Testis (tissue), 2 donors: Measurements from ENCODE around the gene ADK.

ENCODE experiments used
- POLR2A ChIP-seq: fragments of 450-650 bp; IDR thresholded peaks from one replicate; pipeline ENCODE4 v1.6.1; 2017; ENCODE audit warnings: antibody characterized with exemption, mild to moderate bottlenecking, moderate library complexity
- TF ChIP-seq, protein P1 (sequence below), 3 experiments: fragments of 450-650 bp in 2 of 3; fragments of 200-600 bp in 1 of 3; sonication (generic) in 1 of 3; IDR thresholded peaks; one replicate each; pipeline ENCODE4 v1.5.1; 2016 to 2019; ENCODE audit warnings: antibody characterized with exemption in 3 of 3, mild to moderate bottlenecking in 2 of 3, moderate library complexity in 1 of 3

DNA sequence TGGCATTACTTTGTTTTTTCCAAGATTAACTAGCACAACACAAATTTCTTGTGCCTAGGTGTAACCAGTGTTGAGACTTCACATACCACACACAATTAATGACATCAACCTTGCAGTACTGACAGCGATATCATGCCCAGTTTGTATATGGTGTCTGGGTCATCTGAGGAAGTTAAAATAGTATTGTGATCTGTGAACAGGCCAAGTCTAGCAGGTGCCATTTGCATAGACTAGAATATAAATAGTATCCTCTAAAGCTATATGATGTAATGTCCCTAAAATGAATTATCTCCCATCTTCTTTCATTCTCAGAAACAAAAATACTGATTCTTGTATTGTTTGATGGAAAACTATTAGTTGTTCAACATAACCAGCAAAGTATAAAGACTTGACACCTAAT is 499.6 kb downstream of the ADK start:
- TF ChIP-seq, protein P1, sequence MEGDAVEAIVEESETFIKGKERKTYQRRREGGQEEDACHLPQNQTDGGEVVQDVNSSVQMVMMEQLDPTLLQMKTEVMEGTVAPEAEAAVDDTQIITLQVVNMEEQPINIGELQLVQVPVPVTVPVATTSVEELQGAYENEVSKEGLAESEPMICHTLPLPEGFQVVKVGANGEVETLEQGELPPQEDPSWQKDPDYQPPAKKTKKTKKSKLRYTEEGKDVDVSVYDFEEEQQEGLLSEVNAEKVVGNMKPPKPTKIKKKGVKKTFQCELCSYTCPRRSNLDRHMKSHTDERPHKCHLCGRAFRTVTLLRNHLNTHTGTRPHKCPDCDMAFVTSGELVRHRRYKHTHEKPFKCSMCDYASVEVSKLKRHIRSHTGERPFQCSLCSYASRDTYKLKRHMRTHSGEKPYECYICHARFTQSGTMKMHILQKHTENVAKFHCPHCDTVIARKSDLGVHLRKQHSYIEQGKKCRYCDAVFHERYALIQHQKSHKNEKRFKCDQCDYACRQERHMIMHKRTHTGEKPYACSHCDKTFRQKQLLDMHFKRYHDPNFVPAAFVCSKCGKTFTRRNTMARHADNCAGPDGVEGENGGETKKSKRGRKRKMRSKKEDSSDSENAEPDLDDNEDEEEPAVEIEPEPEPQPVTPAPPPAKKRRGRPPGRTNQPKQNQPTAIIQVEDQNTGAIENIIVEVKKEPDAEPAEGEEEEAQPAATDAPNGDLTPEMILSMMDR (IDR thresholded peaks at IDR 0.05) = no peak
- TF ChIP-seq POLR2A = no peak
